Measurements from ENCODE around the gene ROBO1. TPM values are rescaled to one million over a fixed set of nuclear protein-coding genes. Genes with fewer than 3 reads are reported as not detected.

ROBO1 gene
- total and polyA plus RNA-seq, 2 donors (not counting 1 experiment from before 2014, with no cell fraction given) = 0.27 to 3.2 TPM

GRCh38 chr3:79636372-79636771 is 131.4 kb downstream of the ROBO1 start:
- Mint-ChIP-seq H3K27me3 (no peaks in the 10 kb centered on the region), H3K9me3 (ENCODE audit: insufficient read depth) (peaks cover 2% of the 10 kb centered on the region), H3K4me3 (no peak overlapping the region), H3K27ac (no peak overlapping the region), H3K4me1 (no peaks in the 10 kb centered on the region)
- Histone ChIP-seq H3K4me2 (replicated peaks; ENCODE audit: low read depth, low read length, poor library complexity, severe bottlenecking) (no peak overlapping the region), H3K27ac (ENCODE audit: low read length in 2 of 2) (no peak overlapping the region), H4K20me1 (ENCODE audit: control insufficient read depth, insufficient read depth, low read length, poor library complexity, severe bottlenecking) (no peaks in the 10 kb centered on the region), H3K27me3 (replicated peaks in 1 of 4; ENCODE audit: control extremely low read depth in 1 of 4, control insufficient read depth in 3 of 4, insufficient read depth in 4 of 4, low read length in 3 of 4) (no peaks in the 10 kb centered on the region), H3K9ac (ENCODE audit: low read length) (no peak overlapping the region), H2AFZ (ENCODE audit: insufficient read depth, low read depth, low read length, poor library complexity, severe bottlenecking) (no peak overlapping the region), H3K4me1 (ENCODE audit: control insufficient read depth in 2 of 2, insufficient read depth in 2 of 2, low read length in 2 of 2) (no peaks in the 10 kb centered on the region), H3K36me3 (replicated peaks in 1 of 2; ENCODE audit: control extremely low read depth in 1 of 2, control insufficient read depth in 1 of 2, extremely low read depth in 1 of 2, insufficient read depth in 2 of 2, low read length in 1 of 2) (no peaks in the 10 kb centered on the region), H3K9me3 (ENCODE audit: control extremely low read depth in 1 of 3, control insufficient read depth in 2 of 3, insufficient read depth in 1 of 3, low read length in 2 of 3) (no peaks in the 10 kb centered on the region), H3K79me2 (ENCODE audit: control insufficient read depth, insufficient read depth, low read length) (no peaks in the 10 kb centered on the region), H3K4me3 (ENCODE audit: control extremely low read depth in 1 of 5, extremely low read depth in 1 of 5, insufficient read depth in 1 of 5, low read depth in 2 of 5, low read length in 4 of 5) (no peak overlapping the region)
- no peak for TF ChIP-seq CTCF (IDR thresholded peaks at IDR 0.05)
- TF ChIP-seq EZH2 (IDR thresholded peaks at IDR 0.05; ENCODE audit: borderline replicate concordance, insufficient read depth, low read depth, low read length, poor library complexity, severe bottlenecking) = no peak
- no peak for ATAC-seq (ENCODE audit: low read depth)
- intact Hi-C loops (cut with micrococcal nuclease) = no loop called here
- ChIA-PET POLR2A (no interaction called here), CTCF (no interaction called here)
- WGBS (ENCODE audit: insufficient coverage) = no CpG with 5 or more reads among the region's 4 CpGs
- DNase-seq = no peak

GRCh38 chr3:79632842-79633241 is 135.0 kb downstream of the ROBO1 start:
- no peaks in the 10 kb centered on the region for H4K20me1 ChIP-seq (ENCODE audit: control insufficient read depth, insufficient read depth, low read length, poor library complexity, severe bottlenecking)
- ATAC-seq (ENCODE audit: low read depth) (no peak), DNase-seq (no peak)
- peaks cover 3% of the 10 kb centered on the region for H3K9me3 Mint-ChIP-seq (ENCODE audit: insufficient read depth)
- H3K4me2 ChIP-seq (replicated peaks; ENCODE audit: low read depth, low read length, poor library complexity, severe bottlenecking) = no peak overlapping the region
- POLR2A ChIA-PET = no interaction called here
- H3K79me2 ChIP-seq (ENCODE audit: control insufficient read depth, insufficient read depth, low read length) = no peaks in the 10 kb centered on the region
- no peaks in the 10 kb centered on the region for H3K36me3 ChIP-seq (replicated peaks in 1 of 2; ENCODE audit: control extremely low read depth in 1 of 2, control insufficient read depth in 1 of 2, extremely low read depth in 1 of 2, insufficient read depth in 2 of 2, low read length in 1 of 2)
- H3K27me3 ChIP-seq (replicated peaks in 1 of 4; ENCODE audit: control extremely low read depth in 1 of 4, control insufficient read depth in 3 of 4, insufficient read depth in 4 of 4, low read length in 3 of 4) = no peaks in the 10 kb centered on the region
- H3K27me3 Mint-ChIP-seq = no peaks in the 10 kb centered on the region
- H3K4me1 Mint-ChIP-seq = no peaks in the 10 kb centered on the region
- no peak overlapping the region for H3K27ac Mint-ChIP-seq
- no peak overlapping the region for H3K27ac ChIP-seq (ENCODE audit: low read length in 2 of 2)
- CTCF ChIA-PET = no interaction called here
- H3K9me3 ChIP-seq (ENCODE audit: control extremely low read depth in 1 of 3, control insufficient read depth in 2 of 3, insufficient read depth in 1 of 3, low read length in 2 of 3) = peaks cover 0 to 1% (median 0%) of the 10 kb centered on the region in 3 donors
- H3K4me3 Mint-ChIP-seq = no peak overlapping the region
- no peak overlapping the region for H3K9ac ChIP-seq (ENCODE audit: low read length)
- TF ChIP-seq CTCF (IDR thresholded peaks at IDR 0.05) (no peak), EZH2 (IDR thresholded peaks at IDR 0.05; ENCODE audit: borderline replicate concordance, insufficient read depth, low read depth, low read length, poor library complexity, severe bottlenecking) (no peak)
- no peaks in the 10 kb centered on the region for H3K4me1 ChIP-seq (ENCODE audit: control insufficient read depth in 2 of 2, insufficient read depth in 2 of 2, low read length in 2 of 2)
- H3K4me3 ChIP-seq (ENCODE audit: control extremely low read depth in 1 of 5, extremely low read depth in 1 of 5, insufficient read depth in 1 of 5, low read depth in 2 of 5, low read length in 4 of 5) = no peak overlapping the region
- no CpG with 5 or more reads among the region's 1 CpG for WGBS (ENCODE audit: insufficient coverage)
- intact Hi-C loops (cut with micrococcal nuclease) = no loop called here
- H2AFZ ChIP-seq (ENCODE audit: insufficient read depth, low read depth, low read length, poor library complexity, severe bottlenecking) = no peak overlapping the region

Measured in B cell (primary cell).